Measurements from ENCODE around the gene RTN4R.

GRCh38 chr22:20212754-20213699 is 55.1 kb downstream of the RTN4R start:
- TF ChIP-seq CTCF (IDR thresholded peaks at IDR 0.05; ENCODE audit: insufficient read depth, low read depth, low read length) (no peak), EZH2 (IDR thresholded peaks at IDR 0.05; ENCODE audit: insufficient read depth, low read length) (no peak)
